ENCODE measurements around the gene RHOD.

RHOD gene

DNA sequence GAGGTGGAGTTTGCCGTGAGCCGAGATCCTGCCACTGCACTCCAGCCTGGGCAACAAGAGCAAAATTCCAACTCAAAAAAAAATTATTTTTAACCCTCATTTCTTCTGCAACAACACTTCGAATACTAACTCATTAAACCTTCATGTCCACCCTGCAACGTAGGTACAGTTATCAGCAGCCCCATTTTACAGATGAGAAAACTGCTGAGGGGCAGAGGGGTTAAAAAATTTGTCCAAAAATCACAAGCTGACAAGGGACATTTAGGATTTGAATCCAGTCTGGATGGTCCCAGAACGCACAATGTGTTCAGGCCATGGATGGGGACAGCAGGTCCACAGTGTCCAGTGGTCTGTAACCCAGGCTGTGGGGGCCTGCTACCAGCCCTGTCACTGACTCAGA lies 29.0 kb downstream of the RHOD start:
- Mint-ChIP-seq H3K27me3 (no peaks in the 10 kb centered on the region), H3K4me1 (ENCODE audit: low read depth in 2 of 2) (peaks cover 4 to 5% of the 10 kb centered on the region in 2 donors), H3K9me3 (no peaks in the 10 kb centered on the region), H3K36me3 (ENCODE audit: insufficient read depth) (no peaks in the 10 kb centered on the region), H3K27ac (no peak overlapping the region), H3K4me3 (no peak overlapping the region)
- ATAC-seq (replicated peaks) (no peak), DNase-seq (no peak)

DNA sequence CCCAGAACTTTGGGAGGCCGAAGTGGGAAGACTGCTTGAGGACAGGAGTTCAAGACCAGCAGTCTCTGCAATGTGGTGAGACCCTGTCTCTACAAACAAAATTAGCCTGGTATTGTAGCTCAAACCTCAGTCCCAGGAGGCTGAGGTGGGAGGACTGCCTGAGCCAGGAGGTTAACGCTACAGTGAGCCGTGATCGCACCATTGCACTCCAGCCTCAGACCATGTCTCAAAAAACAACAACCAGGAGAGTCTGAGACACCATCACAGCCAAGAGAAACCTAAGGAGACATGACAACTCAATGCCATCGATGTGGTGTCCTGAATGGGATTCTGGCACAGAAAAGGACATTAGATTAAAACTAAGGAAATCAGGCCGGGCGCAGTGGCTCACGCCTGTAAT lies 34.1 kb downstream of the RHOD start:
- H3K4me3 Mint-ChIP-seq = no peak overlapping the region
- H3K27me3 Mint-ChIP-seq = no peaks in the 10 kb centered on the region
- H3K9me3 Mint-ChIP-seq = no peaks in the 10 kb centered on the region
- peaks cover 0 to 5% of the 10 kb centered on the region in 2 donors for H3K4me1 Mint-ChIP-seq (ENCODE audit: low read depth in 2 of 2)
- DNase-seq (no peak), ATAC-seq (replicated peaks) (no peak)
- H3K36me3 Mint-ChIP-seq (ENCODE audit: insufficient read depth) = no peaks in the 10 kb centered on the region
- H3K27ac Mint-ChIP-seq = no peak overlapping the region

DNA sequence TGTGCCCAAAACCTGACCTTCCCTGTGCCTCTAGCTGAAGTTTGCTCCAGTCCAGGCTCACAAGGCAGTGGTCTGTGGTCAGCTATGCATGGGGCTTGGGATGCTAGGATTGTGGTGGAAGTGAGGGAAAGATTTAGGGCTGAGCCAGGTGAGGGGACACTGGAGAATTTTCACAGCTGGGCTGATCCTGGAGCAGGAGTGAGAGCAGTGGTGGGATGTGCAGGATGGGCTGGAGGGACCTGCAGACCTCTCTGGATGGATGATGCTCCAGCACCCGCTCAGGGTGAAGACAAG lies 38.5 kb downstream of the RHOD start:
- ATAC-seq (replicated peaks) (no peak), DNase-seq (no peak)
- H3K27ac Mint-ChIP-seq = no peak overlapping the region
- H3K4me1 Mint-ChIP-seq (ENCODE audit: low read depth in 2 of 2) = peaks cover 0 to 5% of the 10 kb centered on the region in 2 donors
- no peaks in the 10 kb centered on the region for H3K27me3 Mint-ChIP-seq
- H3K4me3 Mint-ChIP-seq = no peak overlapping the region
- H3K9me3 Mint-ChIP-seq = no peaks in the 10 kb centered on the region
- H3K36me3 Mint-ChIP-seq (ENCODE audit: insufficient read depth) = no peaks in the 10 kb centered on the region

DNA sequence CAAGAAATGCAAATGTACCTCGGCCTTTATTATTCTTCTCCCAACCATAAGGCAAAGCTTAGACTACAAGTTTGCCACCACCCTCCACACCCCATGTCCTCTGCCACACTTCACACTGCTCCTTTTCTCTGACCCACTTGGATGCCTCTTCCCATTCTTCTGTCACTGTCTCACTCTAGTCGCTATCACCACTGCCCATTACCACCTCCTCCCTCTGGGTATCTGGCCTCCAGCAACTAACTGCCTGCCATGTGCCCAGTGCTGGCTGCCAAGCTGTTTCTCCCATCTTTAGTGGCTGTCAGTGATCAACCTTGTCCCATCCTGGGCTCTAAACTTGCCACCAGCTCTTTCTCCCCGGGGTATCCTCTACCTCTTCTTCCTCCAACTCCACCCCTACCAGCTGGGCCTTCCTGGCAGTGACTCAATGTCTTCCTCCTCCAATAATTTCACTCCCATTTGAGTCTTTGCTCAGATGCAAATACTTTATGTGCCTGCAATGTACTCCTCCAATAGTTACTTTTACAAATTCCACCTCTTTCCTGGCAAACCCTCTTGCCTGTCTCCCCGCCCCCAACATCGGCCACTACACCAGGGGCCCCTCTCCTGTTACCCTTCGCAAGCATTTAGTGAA lies 42.3 kb downstream of the RHOD start:
- no peak overlapping the region for H3K4me3 Mint-ChIP-seq
- no peaks in the 10 kb centered on the region for H3K9me3 Mint-ChIP-seq
- H3K27me3 Mint-ChIP-seq = no peaks in the 10 kb centered on the region
- DNase-seq = no peak
- H3K36me3 Mint-ChIP-seq (ENCODE audit: insufficient read depth) = no peaks in the 10 kb centered on the region
- peaks cover 5 to 10% of the 10 kb centered on the region in 2 donors for H3K4me1 Mint-ChIP-seq (ENCODE audit: low read depth in 2 of 2)
- H3K27ac Mint-ChIP-seq = peak overlapping the region in 1 of 2 donors; percentile 76
- no peak for ATAC-seq (replicated peaks)

DNA sequence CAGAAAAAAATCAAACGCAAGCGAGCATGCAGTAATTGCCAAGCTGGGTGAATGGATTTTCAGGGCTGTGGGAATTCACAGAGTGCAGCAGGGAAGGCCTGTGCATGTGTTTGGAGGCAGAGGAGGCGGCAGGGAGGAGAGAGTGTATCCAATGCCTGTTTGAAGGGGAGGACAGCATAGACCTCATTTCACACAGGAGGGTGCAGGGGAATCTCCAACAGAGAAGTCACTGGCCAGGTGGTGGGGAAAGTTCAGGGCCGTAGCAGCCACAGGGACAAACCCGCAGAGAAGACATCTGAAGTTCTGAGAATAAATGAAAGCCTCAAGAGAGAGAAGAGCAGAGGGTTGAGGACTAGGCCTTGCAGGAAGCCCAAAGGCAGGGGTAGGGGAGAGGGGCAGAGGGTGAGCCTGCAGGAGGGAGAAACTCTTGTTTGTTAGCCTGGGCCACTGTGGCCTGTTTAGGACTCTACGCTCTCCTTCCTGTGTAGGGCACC lies 43.2 kb downstream of the RHOD start:
- no peak for DNase-seq
- no peaks in the 10 kb centered on the region for H3K36me3 Mint-ChIP-seq (ENCODE audit: insufficient read depth)
- H3K27ac Mint-ChIP-seq = peak overlapping the region; percentile 44 to 76
- H3K4me3 Mint-ChIP-seq = no peak overlapping the region
- ATAC-seq (replicated peaks) = no peak
- H3K27me3 Mint-ChIP-seq = no peaks in the 10 kb centered on the region
- peaks cover 6 to 11% of the 10 kb centered on the region in 2 donors for H3K4me1 Mint-ChIP-seq (ENCODE audit: low read depth in 2 of 2)
- no peaks in the 10 kb centered on the region for H3K9me3 Mint-ChIP-seq

DNA sequence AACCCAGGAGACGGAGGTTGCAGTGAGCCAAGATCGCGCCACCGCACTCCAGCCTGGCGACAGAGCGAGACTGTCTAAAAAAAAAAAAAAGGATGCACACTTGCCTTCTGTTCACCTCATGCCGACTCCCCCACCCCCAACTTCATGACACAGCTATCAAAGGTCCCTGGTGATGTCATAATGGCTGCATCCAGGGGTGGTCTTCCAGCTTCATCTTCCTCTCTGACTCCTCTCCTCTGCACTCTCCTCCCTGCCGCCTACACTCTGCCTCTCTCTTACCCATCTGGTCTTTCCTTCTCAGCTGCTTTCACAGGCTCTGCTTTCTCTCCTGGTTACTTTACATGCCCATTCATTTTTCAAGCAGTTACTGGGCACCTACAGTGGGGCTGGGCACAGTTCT lies 46.0 kb downstream of the RHOD start:
- no peaks in the 10 kb centered on the region for H3K9me3 Mint-ChIP-seq
- no peaks in the 10 kb centered on the region for H3K36me3 Mint-ChIP-seq (ENCODE audit: insufficient read depth)
- DNase-seq (no peak), ATAC-seq (replicated peaks) (no peak)
- no peaks in the 10 kb centered on the region for H3K27me3 Mint-ChIP-seq
- peaks cover 6 to 7% of the 10 kb centered on the region in 2 donors for H3K4me1 Mint-ChIP-seq (ENCODE audit: low read depth in 2 of 2)
- H3K27ac Mint-ChIP-seq = peak overlapping the region in 1 of 2 donors; percentile 9
- no peak overlapping the region for H3K4me3 Mint-ChIP-seq

DNA sequence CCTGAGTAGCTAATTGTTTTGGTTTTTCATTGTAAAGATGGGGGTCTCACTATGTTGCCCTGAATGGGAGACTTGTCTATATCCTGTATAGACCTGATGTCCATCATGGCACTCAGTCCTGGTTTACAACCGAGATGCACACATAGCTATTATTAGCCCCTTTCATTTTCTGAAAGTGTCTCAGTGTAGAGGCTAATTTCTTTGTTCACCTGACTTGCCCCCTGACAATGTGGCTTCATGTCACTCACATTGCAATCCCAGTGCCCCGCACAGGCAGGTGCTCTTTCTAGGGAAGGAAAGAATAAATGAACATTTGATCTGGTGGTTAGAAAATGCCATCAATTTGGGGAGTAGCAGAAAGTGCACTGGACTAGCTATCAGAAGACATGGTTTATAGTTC lies 49.3 kb downstream of the RHOD start:
- no peak overlapping the region for H3K4me3 Mint-ChIP-seq
- no peak overlapping the region for H3K27ac Mint-ChIP-seq
- H3K27me3 Mint-ChIP-seq = no peaks in the 10 kb centered on the region
- no peaks in the 10 kb centered on the region for H3K36me3 Mint-ChIP-seq (ENCODE audit: insufficient read depth)
- H3K4me1 Mint-ChIP-seq (ENCODE audit: low read depth in 2 of 2) = peaks cover 5 to 7% of the 10 kb centered on the region in 2 donors
- H3K9me3 Mint-ChIP-seq = no peaks in the 10 kb centered on the region
- DNase-seq = no peak
- ATAC-seq (replicated peaks) = no peak

DNA sequence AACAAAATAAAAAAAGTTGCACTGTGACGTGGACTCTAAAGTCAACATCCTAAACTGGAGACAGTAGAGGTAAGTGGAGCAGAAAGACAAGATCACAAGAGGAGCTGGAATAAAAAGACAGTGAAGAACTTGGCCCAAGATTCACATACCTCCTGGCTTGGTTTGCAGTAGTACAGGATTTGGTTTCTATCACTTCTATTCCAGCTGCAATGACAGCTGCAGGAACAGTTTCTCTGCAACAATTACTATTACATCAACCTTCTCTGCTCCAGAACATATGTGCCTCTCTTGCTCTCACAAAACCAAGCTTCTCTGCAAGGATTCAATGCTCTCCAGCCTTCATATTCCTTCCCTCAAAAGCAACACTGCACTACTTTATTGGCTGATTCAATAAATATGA lies 54.6 kb downstream of the RHOD start:
- ATAC-seq (replicated peaks) (no peak), DNase-seq (no peak)
- Mint-ChIP-seq H3K27ac (no peak overlapping the region), H3K4me3 (no peak overlapping the region), H3K4me1 (ENCODE audit: low read depth in 2 of 2) (peaks cover 6 to 8% of the 10 kb centered on the region in 2 donors), H3K9me3 (no peaks in the 10 kb centered on the region), H3K36me3 (ENCODE audit: insufficient read depth) (no peaks in the 10 kb centered on the region), H3K27me3 (no peaks in the 10 kb centered on the region)

DNA sequence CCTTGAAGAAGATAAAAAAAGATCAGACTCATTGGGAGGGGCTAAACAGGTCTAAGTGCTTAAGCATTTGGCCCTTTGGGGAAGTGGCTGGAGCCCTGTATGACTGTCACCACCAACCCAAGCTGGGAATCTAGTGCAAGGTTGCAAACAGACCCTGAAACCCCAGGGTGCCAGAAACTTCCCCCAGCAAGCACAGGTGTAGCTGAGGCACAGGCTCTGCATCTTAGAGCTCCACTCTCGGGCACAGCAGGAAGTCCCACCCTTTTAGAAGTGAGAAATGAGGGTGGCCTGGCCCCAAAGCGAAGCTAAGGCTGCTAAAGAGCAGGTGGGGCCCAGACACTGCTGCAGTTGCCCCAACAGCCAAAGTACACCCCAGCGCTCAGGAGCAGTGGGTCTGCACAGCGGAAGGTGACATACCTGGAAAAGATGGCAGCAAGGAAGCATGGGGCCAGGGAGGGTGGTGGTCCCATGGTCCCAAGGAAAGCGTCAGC lies 56.6 kb downstream of the RHOD start:
- H3K27me3 Mint-ChIP-seq = no peaks in the 10 kb centered on the region
- DNase-seq (peak; percentile 14 to 47 (median 19)), ATAC-seq (replicated peaks) (peak; percentile 68)
- H3K27ac Mint-ChIP-seq = peak overlapping the region; percentile 63 to 87
- peak overlapping the region; percentile 64 to 69 for H3K4me3 Mint-ChIP-seq
- no peaks in the 10 kb centered on the region for H3K36me3 Mint-ChIP-seq (ENCODE audit: insufficient read depth)
- peaks cover 10 to 12% of the 10 kb centered on the region in 2 donors for H3K4me1 Mint-ChIP-seq (ENCODE audit: low read depth in 2 of 2)
- no peaks in the 10 kb centered on the region for H3K9me3 Mint-ChIP-seq

DNA sequence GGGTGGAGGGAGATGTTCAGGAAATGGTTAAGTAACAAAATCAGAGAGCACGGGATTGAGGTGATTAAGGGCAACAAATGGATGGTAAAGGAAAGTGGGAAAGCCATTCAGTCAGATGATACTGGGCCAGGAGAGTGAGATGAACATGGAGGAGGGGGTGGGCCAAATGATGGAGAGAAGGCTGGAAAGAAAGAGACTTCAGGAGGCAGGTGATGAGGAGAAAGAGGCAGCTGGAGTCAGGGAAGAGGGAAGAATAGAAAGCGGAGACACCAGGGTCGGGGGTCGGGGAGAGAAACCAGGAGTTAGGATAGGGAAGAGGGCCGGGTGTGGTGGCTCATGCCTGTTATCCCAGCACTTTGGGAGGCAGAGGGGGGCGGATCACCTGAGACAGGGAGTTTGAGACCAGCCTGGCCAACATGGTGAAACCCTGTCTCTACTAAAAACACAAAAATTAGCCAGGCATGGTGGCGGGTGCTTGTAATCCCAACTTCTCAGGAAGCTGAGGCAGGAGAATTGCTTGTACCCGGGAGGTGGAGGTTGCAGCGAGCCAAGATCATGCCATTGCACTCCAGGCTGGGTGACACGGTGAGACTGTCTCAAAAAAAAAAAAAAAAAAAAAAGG lies 57.7 kb downstream of the RHOD start:
- DNase-seq (no peak), ATAC-seq (replicated peaks) (no peak)
- H3K9me3 Mint-ChIP-seq = no peaks in the 10 kb centered on the region
- no peak overlapping the region for H3K4me3 Mint-ChIP-seq
- H3K36me3 Mint-ChIP-seq (ENCODE audit: insufficient read depth) = peaks cover 4% of the 10 kb centered on the region
- peak overlapping the region in 1 of 2 donors; percentile 30 for H3K27ac Mint-ChIP-seq
- peaks cover 10 to 12% of the 10 kb centered on the region in 2 donors for H3K4me1 Mint-ChIP-seq (ENCODE audit: low read depth in 2 of 2)
- H3K27me3 Mint-ChIP-seq = no peaks in the 10 kb centered on the region

DNA sequence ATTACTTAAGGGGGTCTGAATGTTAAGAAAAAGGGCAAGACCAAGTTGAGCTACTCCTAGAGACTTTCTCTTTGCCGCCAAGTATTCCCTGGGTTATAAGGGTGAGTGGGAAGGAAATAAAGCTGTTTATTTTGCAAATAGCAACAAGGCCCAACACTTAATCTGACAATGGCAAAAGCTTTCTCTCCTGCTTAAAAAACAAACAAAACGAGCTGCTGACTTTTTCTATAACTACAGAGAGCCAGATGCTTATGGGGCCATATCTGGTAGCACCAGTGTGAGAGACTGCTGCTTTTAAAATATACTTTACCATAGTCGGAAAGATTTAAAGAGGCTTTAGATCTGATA lies 60.1 kb downstream of the RHOD start:
- Mint-ChIP-seq H3K36me3 (ENCODE audit: insufficient read depth) (peaks cover 14% of the 10 kb centered on the region), H3K27ac (no peak overlapping the region), H3K27me3 (no peaks in the 10 kb centered on the region), H3K4me3 (no peak overlapping the region), H3K4me1 (ENCODE audit: low read depth in 2 of 2) (peaks cover 21 to 32% of the 10 kb centered on the region in 2 donors), H3K9me3 (no peaks in the 10 kb centered on the region)
- DNase-seq (no peak), ATAC-seq (replicated peaks) (no peak)

DNA sequence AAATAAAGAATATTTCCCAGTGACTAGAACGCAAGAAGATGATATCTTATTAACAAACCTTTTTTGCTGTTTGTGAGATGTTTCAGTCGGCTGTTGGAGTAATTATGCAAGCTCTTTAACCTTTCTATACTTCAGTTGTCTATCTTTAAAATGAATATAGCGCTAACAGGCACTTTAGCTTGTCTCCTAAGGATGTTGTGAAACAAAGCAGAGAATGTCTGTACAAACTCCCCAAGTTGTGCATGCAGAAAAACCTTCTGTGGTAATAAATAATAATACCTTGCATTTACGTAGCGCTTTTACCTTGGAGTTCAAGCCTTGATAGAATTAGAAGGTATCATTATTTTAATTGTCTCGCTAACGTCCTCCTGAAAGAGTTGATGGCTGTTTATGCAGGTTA lies 60.5 kb downstream of the RHOD start:
- peak overlapping the region; percentile 76 to 77 for H3K27ac Mint-ChIP-seq
- DNase-seq (no peak), ATAC-seq (replicated peaks) (no peak)
- H3K4me1 Mint-ChIP-seq (ENCODE audit: low read depth in 2 of 2) = peaks cover 23 to 36% of the 10 kb centered on the region in 2 donors
- H3K9me3 Mint-ChIP-seq = no peaks in the 10 kb centered on the region
- H3K27me3 Mint-ChIP-seq = no peaks in the 10 kb centered on the region
- peaks cover 14% of the 10 kb centered on the region for H3K36me3 Mint-ChIP-seq (ENCODE audit: insufficient read depth)
- H3K4me3 Mint-ChIP-seq = peak overlapping the region; percentile 67 to 70

DNA sequence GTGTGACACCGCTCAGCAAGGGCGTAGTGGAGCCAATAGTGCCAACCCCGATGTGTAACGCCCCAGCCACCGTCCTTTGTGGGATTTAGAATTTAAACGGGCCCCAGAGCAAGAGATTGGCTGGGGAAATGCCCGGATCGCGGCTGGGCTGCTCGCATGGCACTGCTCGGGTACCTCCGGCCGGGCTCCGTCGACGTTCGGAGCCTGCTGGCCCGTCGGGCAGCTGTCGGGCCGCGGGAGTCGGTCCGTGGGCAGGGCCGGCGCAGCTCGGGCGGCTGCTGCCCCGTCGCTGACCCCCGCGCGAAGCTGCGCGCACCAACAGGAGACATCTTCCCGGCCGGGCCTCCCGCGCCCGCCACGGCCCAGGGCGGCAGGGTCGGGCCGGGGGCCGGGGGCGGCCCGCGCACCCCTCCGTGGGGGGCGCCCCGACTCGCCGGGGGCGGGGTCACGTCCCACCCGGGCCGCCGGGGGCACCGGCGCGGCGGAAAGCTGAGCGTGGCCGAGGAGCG lies 61.1 kb downstream of the RHOD start:
- ATAC-seq (replicated peaks) = peak; percentile 6
- H3K9me3 Mint-ChIP-seq = no peaks in the 10 kb centered on the region
- peak overlapping the region; percentile 76 to 77 for H3K27ac Mint-ChIP-seq
- peaks cover 24 to 36% of the 10 kb centered on the region in 2 donors for H3K4me1 Mint-ChIP-seq (ENCODE audit: low read depth in 2 of 2)
- H3K4me3 Mint-ChIP-seq = peak overlapping the region; percentile 67 to 99
- peak; percentile 30 to 39 (median 35) for DNase-seq
- H3K27me3 Mint-ChIP-seq = no peaks in the 10 kb centered on the region
- peaks cover 15% of the 10 kb centered on the region for H3K36me3 Mint-ChIP-seq (ENCODE audit: insufficient read depth)

DNA sequence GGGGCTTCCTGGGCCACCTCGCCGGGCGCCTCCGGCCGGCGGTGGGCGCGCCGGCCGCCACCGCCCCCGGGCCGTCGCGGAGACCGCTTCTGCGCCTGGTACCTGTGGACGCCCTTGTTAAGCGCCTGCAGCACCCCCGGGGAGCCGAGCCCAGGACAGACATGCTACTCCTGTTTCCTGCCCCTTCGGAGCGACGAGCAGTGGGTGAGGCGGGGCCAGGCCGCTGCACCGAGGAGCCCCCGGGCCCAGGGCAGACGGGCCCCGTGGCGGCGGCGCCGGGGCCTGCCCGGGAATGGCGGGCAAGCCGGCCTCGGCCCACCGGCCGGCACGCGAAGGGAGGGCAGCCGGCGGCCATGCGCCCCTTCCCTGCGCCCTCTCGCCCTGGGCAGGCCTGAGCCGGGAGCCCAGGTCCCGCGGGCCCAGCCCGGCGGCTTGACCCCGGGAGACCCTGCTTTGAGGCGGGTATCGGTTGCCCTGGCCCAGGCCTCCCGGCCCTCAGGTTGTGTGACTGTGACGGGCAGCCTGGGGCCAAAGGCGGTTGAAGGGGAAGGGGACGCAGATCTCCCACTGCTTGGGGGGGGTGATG lies 61.6 kb downstream of the RHOD start:
- H3K36me3 Mint-ChIP-seq (ENCODE audit: insufficient read depth) = peaks cover 21% of the 10 kb centered on the region
- H3K27ac Mint-ChIP-seq = peak overlapping the region in 1 of 2 donors; percentile 98
- DNase-seq = peak; percentile 36 to 46 (median 39)
- peaks cover 24 to 31% of the 10 kb centered on the region in 2 donors for H3K4me1 Mint-ChIP-seq (ENCODE audit: low read depth in 2 of 2)
- peak overlapping the region; percentile 81 to 99 for H3K4me3 Mint-ChIP-seq
- ATAC-seq (replicated peaks) = peak; percentile 14
- H3K9me3 Mint-ChIP-seq = no peaks in the 10 kb centered on the region
- no peaks in the 10 kb centered on the region for H3K27me3 Mint-ChIP-seq

Data from effector memory CD8-positive, alpha-beta T cell (primary cell).